ENCODE results near the gene ANXA2R.
"Not testable (repeated sequence)": the region's sequence is repeated elsewhere in the genome, so short reads cannot be mapped to it uniquely, and the experiment has no call there.

ANXA2R gene

GRCh38 chr5:43040287-43041098 is at the start of gene ANXA2R:
TSS of gene ANXA2R (minus strand) at chr5:43040319. CDS start at chr5:43040046, 273 bp downstream.
- peak; percentile 88 for DNase-seq

- not testable (repeated sequence) for DNase-seq
These were observed 46.2 kb upstream of the ANXA2R start for GRCh38 chr5:43086118-43086908.

- no peak for DNase-seq
These were observed 45.3 kb upstream of the ANXA2R start for GRCh38 chr5:43085453-43085852.

DNA sequence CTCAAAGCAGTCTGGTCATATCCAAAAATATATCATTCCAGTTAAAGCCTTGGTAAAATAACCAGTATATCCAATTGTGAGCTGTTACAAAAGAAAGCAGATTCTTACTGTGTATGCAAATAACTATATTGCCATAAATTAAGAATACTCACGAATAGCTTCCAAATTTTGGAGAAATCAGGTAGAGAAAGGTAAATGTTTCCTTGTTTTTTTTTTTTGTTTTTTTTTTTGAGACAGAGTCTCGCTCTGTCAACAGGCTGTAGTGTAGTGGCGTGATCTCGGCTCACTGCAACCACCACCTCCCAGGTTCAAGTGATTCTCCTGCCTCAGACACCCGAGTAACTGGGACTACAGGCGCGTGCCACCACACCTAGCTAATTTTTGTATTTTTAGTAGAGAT is 44.3 kb upstream of the ANXA2R start:
- DNase-seq, result not testable (repeated sequence)

DNA sequence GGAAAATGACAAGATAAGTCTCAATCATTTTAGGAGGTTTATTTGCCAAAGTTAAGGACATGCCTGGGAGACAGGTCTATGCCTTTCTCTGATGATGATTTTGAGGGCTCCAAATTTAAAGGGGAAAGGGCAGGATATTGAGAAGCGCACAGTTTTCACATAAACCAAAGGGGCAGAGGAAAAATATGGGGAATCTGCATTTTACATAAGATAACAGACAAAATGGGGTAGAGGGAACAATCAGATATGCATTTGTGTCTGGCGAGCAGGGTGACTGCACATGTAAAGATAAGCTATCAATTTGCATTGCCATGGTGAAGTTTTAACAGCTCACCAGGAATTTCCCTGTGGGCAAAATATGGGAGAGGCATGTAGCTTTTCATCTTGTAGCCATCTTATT is 41.2 kb upstream of the ANXA2R start:
- not testable (repeated sequence) for DNase-seq

- no peak for DNase-seq
These were observed 38.8 kb upstream of the ANXA2R start for GRCh38 chr5:43078956-43079355.

DNA sequence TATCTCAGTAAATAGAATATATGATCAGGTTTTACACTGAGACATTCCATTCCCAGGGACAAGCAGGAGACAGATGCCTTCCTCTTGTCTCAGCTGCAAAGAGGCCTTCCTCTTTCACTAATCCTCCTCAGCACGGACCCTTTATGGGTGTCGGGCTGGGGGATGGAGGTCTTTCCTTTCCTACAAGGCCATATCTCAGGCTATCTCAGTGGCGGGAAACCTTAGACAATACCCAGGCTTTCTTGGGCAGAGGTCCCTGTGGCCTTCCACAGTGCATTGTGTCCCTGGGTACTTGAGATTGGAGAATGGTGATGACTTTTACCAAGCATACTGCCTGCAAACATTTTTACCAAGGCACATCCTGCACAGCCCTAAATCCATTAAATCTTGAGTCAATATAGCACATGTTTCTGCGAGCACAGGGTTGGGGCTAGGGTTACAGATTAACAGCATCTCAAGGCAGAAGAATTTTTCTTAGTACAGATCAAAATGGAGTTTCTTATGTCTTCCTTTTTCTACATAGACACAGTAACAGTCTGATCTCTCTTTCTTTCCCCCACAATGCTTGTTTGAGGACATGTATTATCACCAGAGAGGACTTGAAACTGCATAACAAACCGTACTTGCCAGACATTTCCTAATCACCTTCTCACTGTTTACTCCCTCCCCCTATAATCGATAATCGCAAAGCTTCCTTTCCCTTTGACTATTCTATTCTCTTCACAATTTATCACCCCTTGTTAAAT is 37.5 kb upstream of the ANXA2R start:
- DNase-seq, result not testable (repeated sequence)

DNA sequence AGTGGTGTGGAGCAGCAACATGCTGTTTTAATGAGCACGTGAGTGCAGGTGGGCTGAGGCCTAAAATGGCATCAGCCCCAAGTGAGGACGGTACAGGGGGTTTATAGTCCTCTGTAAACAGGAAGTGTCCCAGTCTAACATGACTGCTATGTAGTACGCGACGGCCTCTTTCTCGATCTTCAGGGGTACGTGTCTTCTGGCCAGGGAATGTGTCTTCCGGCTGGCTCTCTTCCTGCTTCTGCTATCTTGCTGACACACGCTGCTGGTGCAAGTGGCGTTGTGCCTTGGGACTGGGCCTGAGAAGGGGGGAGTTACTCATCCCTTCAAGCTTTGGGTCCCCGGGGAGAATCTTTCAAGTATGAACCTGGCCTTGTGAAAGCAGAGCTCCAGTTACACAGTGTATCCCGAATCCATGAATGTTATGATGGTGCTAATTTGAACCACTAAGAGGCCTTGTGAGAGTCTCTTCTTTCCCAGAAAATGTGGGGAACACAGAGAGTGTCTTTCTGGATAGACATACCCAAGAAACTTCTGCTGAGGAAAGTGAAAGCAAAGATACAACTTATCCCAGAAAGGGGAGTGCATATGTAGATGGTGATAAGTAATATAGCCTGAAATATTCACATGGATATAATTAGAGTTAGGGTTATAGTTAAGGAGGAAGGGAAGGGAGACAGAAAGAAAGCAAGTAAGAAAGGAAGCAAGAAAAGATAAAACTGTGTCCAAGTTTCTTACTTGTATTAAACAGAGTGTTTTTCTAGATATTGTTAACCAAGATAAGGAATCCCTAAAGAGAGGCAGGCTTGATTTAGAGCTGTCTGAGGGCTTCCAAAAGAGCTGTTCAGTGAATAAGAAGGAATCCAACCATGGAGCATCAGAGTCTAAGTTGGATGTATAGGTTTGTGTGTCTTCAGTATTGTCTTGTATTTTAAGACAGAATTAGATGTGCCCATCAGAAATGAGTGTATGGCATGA is 35.5 kb upstream of the ANXA2R start:
- peak; percentile 21 for DNase-seq

DNA sequence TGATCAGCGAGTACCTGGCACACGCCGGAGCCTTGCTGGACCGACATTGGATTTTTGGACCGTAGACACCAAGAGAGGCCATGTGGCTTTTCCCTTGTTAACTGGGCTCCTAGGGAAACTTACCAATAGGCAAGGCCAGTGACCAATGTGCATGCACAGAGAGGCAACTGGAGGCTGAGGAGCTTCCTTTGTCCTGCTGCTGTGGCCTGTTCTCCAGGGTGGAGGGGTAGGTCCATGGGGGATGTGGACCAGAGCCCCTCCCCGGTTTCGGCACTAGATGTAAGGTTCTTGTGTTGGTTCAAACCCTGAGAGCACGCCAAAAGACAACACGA is 34.8 kb upstream of the ANXA2R start:
- no peak for DNase-seq

DNA sequence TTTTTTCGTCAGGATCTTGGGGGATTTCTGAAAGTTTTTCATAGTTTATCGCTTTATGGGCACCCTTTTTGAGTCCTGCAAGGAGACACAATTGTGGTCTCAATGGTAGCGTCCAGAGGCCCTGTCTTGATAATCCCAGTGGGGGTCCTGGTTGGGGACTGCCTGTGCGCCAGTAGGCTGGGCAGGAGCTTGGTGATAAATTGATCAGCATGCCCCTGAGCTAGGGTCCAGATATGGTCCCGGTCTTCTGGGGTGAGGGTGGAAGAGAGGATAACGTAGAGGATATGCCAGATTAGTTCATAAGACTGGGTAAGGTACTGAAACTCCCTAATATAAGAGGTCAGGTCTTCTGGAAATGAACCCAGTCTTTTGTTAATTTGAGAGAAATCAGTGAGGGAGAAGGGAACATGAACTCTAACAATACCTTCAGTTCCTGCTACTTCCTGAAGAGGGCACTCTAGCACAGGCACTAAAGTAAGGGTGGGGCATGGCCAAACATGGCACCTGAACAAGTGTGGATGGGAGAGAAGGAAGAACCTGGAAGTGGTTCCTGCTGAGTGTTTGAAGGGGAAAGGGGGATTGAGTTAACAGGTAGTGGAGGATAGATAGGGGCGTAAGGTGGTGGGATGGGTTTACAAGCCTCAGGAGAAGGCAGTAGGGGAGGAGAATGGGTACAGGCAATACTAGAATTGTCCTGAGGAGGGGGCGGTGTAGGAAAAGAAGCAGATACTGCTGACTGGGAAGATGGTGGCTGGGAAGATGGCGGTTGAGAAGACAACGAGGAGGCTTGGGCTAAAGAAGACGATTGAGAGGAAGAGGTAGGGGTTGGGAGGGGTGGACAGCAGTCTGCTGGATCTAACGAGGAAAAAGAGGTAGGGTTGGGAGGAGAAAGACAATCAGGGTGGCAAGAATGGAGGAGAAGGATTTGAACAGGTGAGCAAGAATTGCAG is 33.8 kb upstream of the ANXA2R start:
- peak; percentile 14 for DNase-seq

DNA sequence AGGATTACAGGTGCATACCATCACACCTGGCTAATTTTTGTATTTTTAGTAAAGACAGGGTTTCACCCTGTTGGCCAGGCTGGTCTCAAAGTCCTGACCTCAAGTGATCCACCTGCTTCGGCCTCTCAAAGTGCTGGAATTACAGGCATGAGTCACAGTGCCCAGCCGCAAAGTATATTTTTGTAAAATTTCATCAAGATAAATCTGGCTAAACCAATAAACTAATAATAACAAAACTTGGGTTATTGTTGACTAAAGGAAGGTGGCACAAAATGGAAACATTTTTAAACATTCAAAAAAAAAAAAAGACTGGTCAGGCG is 29.2 kb upstream of the ANXA2R start:
- not testable (repeated sequence) for DNase-seq

DNA sequence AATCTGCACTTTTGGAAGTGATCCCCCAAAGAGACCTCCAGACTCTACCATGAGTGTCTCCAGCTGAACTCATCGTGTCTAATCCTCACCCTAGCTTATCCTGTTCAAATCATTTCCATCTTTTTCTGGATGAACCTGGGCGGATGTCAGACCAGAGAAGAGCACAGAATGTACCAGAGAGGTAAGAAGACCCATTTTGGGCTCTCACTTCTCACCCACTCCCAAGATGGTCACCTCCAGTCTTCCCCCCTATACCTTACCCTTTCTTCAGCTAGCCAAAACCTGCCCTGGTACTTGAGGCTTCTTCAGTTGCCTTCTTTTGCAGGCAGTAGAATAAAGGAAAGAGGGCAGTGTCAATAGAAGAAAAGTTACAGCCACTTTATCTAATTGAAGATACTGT is 27.9 kb upstream of the ANXA2R start:
- no peak for DNase-seq

DNA sequence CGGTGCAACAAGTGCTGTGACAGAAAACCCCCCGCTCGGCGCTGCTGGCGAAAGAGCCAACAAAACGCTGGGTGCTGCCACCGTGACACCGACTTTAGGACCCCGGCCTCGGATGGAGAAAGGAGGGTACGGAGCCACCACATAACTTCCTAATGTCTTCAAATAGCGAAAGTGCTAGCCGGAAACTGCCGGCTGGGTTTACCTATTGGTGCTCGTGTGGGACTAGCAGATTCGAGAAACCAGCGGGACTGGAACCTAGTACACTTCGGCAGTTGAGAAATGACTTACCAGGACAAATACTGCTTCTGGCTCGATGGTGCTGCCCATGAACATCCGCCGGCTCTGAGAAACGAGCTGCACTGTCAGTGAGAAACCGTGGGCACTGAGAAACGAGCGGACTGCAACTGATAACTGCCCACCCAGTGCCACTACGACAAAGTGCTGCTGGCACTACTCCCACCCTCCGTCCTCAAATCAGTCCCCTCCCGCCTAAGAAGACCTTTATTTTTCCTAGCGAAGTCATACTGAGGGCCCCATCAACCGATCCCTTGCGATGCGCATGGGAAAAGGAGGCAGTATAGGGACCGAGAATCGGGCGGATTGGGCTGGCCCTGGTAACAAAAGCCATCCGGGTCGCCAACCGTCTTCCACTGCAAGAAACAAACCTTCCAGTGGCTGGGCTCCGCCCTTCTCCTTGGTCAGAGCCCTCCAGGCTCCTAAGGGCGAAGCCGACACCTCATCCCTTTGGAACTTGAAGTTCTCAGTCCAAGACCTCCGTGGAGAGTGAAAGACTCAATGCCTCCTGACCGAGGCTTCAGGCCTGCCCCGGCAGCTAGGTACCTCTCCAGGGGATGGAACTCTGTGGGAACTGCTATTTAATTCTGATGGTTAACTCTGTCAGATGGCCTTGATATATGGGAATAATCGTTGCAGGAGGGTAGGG is 27.0 kb upstream of the ANXA2R start:
- peak; percentile 69 for DNase-seq

GRCh38 chr5:43065948-43066798 is 26.1 kb upstream of the ANXA2R start:
- peak; percentile 42 for DNase-seq

DNA sequence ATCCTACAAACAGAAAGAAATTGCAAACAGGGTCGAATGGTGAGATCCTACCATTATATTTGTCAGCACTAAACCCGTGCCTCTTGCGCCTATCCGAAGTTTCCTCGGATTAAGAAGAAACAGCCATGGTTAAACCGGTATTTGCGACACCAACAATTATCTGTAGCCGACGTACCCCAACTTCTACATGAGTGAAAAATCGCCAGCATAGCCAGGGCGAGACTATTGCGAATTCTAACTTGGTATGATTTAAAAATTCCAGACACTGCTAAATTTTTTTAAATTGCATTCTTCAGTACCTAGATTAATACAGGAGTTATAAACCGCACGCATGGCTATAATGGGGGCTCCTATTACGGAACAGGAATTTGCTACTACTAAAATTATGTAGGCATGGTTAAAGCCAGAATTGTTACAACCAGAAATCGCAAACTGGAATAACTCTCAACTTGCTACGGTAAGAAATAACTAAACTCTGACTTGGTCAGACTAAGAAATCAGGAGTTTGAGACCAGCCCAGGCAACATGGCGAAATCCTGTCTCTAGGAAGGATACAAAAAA is 25.3 kb upstream of the ANXA2R start:
- peak; percentile 28 for DNase-seq

DNA sequence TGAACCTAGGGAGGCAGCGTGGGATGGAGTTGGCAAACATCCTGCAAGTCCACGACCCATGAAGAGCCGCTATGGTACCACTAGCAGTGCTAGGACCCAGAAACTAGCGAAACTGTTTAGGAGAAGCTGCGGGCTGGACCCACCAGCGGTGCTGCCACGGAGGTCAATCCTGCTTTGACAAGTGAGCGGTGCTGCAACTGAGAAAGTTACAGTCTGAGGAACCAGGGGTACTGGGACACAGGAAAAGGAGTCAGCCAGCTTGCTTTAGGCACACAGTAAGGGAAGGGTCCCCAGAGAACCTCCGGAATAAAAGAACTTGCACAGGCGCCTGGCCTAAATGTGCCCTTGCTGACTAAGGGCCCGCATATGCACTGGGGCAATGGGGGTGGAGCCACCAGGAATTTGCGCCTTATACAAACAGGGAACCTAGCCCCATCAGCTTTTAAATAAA is 23.6 kb upstream of the ANXA2R start:
- no peak for DNase-seq

- DNase-seq, result no peak
These were observed 21.4 kb upstream of the ANXA2R start for GRCh38 chr5:43061352-43062075.

DNA sequence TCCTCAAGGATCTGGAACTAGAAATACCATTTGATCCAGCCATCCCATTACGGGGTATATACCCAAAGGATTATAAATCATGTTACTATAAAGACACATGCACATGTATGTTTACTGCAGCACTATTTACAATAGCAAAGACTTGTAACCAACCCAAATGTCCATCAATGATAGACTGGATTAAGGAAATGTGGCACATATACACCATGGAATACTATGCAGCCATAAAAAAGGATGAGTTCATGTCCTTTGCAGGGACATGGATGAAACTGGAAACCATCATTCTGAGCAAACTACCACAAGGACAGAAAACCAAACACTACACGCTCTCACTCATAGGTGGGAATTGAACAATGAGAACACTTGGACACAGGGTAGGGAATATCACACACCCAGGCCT is 19.9 kb upstream of the ANXA2R start:
- DNase-seq, result not testable (repeated sequence)

Measured in GF-D8 (cell line).